ENCODE results near the gene KCNJ12. TPM values are rescaled to one million over a fixed set of nuclear protein-coding genes. Genes with fewer than 3 reads are reported as not detected.
"Not testable (repeated sequence)": the region's sequence is repeated elsewhere in the genome, so short reads cannot be mapped to it uniquely, and the experiment has no call there.

Gene KCNJ12
- total RNA-seq, 6 donors from 2014 or later, result 1.2 to 3.8 (median 2.0) TPM

DNA sequence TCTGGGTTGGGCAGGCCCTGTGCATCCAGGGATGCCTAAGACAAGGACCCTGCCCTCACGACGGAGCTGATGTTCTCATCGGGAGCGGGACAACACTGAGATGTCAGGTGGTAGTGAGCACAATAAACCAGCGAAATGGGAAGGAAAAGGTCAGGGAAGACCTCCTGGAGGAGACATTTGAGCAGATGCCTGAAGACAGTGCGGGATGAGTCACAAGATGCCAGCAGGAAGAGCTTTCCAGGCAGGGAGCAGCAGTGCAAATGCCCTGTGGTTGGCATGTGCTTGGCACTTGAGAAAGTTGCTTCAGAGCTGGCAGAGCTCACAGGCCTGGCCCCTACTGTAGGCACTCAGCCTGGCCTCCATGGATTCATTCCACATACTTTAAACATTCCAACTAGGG, 28.5 kb upstream of the KCNJ12 start:
- H3K27ac ChIP-seq; H3K4me1 ChIP-seq; DNase-seq; ATAC-seq (ENCODE audit: low FRiP score in 2 of 2); H3K4me3 ChIP-seq; H3K9me3 ChIP-seq; H3K36me3 ChIP-seq; H3K27me3 ChIP-seq: not testable (repeated sequence)
- WGBS, 2 donors, result 94 to 95% methylated on average over 6 of the region's 6 CpGs

- ATAC-seq (ENCODE audit: low FRiP score in 2 of 2), result peak; percentile 1 to 3
- not testable (repeated sequence) for H3K36me3 ChIP-seq, H3K27me3 ChIP-seq, DNase-seq, H3K4me1 ChIP-seq, H3K9me3 ChIP-seq, H3K4me3 ChIP-seq, H3K27ac ChIP-seq
- WGBS, 2 donors, result 57 to 79% methylated on average over 7 to 10 of the region's 14 CpGs
These were observed 27.9 kb upstream of the KCNJ12 start for GRCh38 chr17:21348081-21348925.

- not testable (repeated sequence) for H3K4me3 ChIP-seq; H3K36me3 ChIP-seq; H3K9me3 ChIP-seq; DNase-seq; ATAC-seq (ENCODE audit: low FRiP score in 2 of 2); H3K27me3 ChIP-seq; H3K27ac ChIP-seq; H3K4me1 ChIP-seq
- WGBS, 2 donors, result 75 to 83% methylated on average over 4 to 6 of the region's 7 CpGs
These were observed 27.3 kb upstream of the KCNJ12 start for GRCh38 chr17:21348926-21349261.

DNA sequence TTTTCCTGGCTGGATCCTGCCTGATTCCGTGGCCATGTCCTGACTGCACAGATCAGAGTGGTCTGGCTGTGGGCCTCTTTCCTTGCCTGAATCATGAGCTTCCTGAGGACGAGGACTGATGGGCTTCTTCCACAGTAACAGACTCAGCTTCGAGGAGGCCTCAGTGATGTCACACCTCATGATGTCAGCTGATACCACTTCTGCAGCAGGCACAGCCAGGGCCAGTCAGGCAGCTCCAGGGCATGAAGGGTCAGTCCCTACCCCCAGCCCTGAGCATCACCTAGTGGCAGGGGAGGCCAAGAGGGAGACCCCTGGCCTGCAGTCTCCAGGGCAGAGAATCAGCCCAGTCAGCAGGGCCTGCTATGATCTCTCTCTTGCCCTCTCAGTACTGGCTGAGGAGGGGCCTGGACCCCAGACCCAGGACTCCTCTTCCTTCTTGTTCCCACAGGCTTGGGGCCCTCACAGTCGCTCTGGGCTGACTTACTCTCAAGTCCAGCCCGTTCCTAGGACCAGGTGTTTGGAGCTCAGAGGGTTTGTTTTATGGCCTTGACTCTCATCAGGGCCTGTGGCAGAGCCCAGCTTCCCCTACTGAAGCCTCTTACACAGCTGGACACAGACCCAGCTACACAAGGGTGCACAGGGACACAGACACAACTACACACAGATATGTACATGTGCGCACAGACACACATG, 26.7 kb upstream of the KCNJ12 start:
- H3K36me3 ChIP-seq; H3K9me3 ChIP-seq; H3K27me3 ChIP-seq; H3K27ac ChIP-seq; ATAC-seq (ENCODE audit: low FRiP score in 2 of 2); H3K4me3 ChIP-seq; H3K4me1 ChIP-seq: not testable (repeated sequence)
- peak in 1 of 2 donors; percentile 16 for DNase-seq
- WGBS, 2 donors, result 80 to 90% methylated on average over 3 to 4 of the region's 6 CpGs

- not testable (repeated sequence) for H3K27me3 ChIP-seq; DNase-seq; H3K9me3 ChIP-seq; H3K27ac ChIP-seq; ATAC-seq (ENCODE audit: low FRiP score in 2 of 2); H3K36me3 ChIP-seq; H3K4me1 ChIP-seq; H3K4me3 ChIP-seq
- 75 to 89% methylated on average over 5 to 18 of the region's 19 CpGs for WGBS, 2 donors
These were observed 25.7 kb upstream of the KCNJ12 start for GRCh38 chr17:21350495-21350894.

DNA sequence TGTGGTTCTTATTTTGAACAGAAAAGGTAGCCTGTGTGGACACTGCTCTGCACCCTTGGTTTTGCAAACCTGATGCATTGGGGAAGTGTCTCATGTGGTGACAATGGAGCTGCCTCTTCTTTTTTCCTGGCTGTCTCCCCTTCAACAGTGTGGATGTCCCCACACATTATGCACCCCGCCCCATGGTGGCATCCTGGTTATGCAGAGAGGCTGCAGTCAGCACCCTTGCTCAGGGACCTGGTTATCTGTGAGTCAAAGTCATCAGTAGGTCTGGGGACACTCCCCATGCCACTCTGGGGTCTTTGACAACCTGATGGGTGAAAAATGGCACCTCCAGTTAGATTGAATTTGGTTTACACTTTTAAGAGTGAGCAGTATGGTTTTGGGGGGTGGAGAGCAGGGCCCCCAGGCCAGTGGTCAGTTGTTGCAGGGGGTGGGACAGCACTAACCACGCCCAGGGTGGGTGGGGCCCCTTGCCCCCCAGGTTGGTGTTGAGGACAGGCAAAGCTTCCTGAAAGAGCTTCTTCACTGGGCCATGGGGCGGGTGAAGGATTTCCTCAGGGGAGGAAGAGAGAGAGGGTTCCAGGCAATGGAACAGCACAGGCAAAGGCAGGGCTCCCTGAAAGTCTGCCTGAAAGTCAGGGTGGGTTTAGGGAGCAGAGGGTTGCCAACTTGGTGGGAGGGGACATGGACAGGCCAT, 24.6 kb upstream of the KCNJ12 start:
- Histone ChIP-seq H3K4me3 (no peak overlapping the region), H3K27ac (no peak overlapping the region), H3K9me3 (no peaks in the 10 kb centered on the region), H3K27me3 (no peaks in the 10 kb centered on the region), H3K36me3 (no peaks in the 10 kb centered on the region), H3K4me1 (peaks cover 0 to 4% (median 0%) of the 10 kb centered on the region in 4 donors)
- TF ChIP-seq POLR2AphosphoS5 (IDR thresholded peaks at IDR 0.05) (no peak), CTCF (IDR thresholded peaks at IDR 0.05) (no peak), EP300 (IDR thresholded peaks at IDR 0.05) (no peak), POLR2A (IDR thresholded peaks at IDR 0.05) (no peak)
- DNase-seq (peak in 1 of 2 donors; percentile 12), ATAC-seq (ENCODE audit: low FRiP score in 2 of 2) (no peak)
- WGBS, 2 donors, result 72 to 100% methylated on average over 1 to 3 of the region's 3 CpGs

DNA sequence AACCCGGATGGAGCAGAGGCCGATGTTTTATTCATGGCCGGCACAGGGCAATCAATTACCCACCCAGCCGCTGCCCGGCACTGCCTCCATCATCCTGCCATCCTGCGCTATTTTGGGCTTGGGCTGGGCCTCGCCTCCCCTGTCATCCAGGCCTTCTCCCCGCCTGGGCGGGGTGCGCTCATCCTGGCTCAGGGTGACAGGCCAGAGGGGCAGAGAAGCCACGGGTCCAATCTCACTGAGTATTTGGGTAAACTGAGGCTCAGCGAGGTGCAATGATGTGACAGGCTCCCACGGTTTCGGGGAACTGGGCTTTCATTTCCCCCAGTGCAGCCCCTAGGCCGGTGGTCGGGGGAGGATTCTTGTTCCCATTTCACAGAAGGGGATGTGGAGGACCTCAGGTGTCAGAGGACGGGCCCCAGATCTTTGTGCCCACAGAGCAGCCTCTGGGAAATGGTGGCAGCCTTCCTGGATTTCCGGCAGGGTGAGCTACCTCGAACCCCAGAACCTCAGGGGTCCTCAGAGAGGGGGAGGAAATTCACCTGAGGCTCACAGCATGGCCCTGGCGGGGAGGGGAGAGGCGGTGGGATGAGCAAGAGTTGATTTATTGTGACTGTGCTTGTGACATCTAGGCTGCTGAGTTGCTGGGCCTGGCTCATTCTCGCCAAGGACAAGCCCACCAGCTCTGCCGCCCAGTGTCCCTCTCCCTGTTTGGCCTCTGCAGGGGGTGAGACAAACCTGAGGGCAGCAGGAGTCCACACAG, 23.8 kb upstream of the KCNJ12 start:
- DNase-seq (peak in 1 of 2 donors; percentile 14), ATAC-seq (ENCODE audit: low FRiP score in 2 of 2) (no peak)
- Histone ChIP-seq H3K9me3 (no peaks in the 10 kb centered on the region), H3K4me1 (no peaks in the 10 kb centered on the region), H3K27ac (no peak overlapping the region), H3K36me3 (no peaks in the 10 kb centered on the region), H3K27me3 (no peaks in the 10 kb centered on the region), H3K4me3 (no peak overlapping the region)
- TF ChIP-seq POLR2AphosphoS5 (IDR thresholded peaks at IDR 0.05) (no peak), CTCF (IDR thresholded peaks at IDR 0.05) (no peak), POLR2A (IDR thresholded peaks at IDR 0.05) (no peak), EP300 (IDR thresholded peaks at IDR 0.05) (no peak)
- 93 to 94% methylated on average over 20 to 22 of the region's 23 CpGs for whole genome bisulfite sequencing, 2 donors
